Activated B cell treated with CpG ODN at 0.5 μM for 24 hours (primary cell): ENCODE data around the gene DDI1. TPM values are rescaled to one million over a fixed set of nuclear protein-coding genes. Genes with fewer than 3 reads are reported as not detected.

Source experiments
- ATAC-seq: fragments of 200-7000 bp; cut with Tn5 transposase; one replicate; pipeline ENCODE4 v1.10.0; 2021; ENCODE audit warnings: low read depth, mild to moderate bottlenecking, moderate library complexity
- CTCF ChIA-PET: fragments of 350-600 bp; sonication (Branson Sonifier 250); formaldehyde crosslinking; loops from one replicate; lab custom pipeline; 2021; ENCODE audit warnings: antibody characterized with exemption; lab: Charles Lee
- POLR2A ChIA-PET: fragments of 350-600 bp; sonication (Branson Sonifier 250); formaldehyde crosslinking; loops from one replicate; lab custom pipeline; 2021; ENCODE audit warnings: antibody characterized with exemption; lab: Charles Lee
- DNase-seq: peaks from one replicate; pipeline ENCODE4 v3.0.0; 2022
- H3K27ac Mint-ChIP-seq: one replicate; pipeline ENCODE4 v1.8.0; 2020; ENCODE audit warnings: mixed read lengths
- H3K27me3 Mint-ChIP-seq: one replicate; pipeline ENCODE4 v1.8.0; 2021; ENCODE audit warnings: mixed read lengths
- H3K36me3 Mint-ChIP-seq: one replicate; pipeline ENCODE4 v1.8.0; 2021; ENCODE audit warnings: low read depth, mixed read lengths
- H3K4me1 Mint-ChIP-seq: one replicate; pipeline ENCODE4 v1.8.0; 2021; ENCODE audit warnings: mixed read lengths
- H3K4me3 Mint-ChIP-seq: one replicate; pipeline ENCODE4 v1.8.0; 2020; ENCODE audit warnings: mild to moderate bottlenecking, mixed read lengths
- H3K9me3 Mint-ChIP-seq: one replicate; pipeline ENCODE4 v1.8.0; 2020; ENCODE audit warnings: mixed read lengths
- CTCF ChIP-seq: fragments of 200-600 bp; IDR thresholded peaks from one replicate; pipeline ENCODE4 v1.8.0; 2022; ENCODE audit warnings: antibody characterized with exemption, mild to moderate bottlenecking
- intact Hi-C: fragments of 100-400 bp; cut with micrococcal nuclease; formaldehyde crosslinking; loops from one replicate; pipeline ENCODE4 v1.15.1; 2024
- total RNA-seq: library from RNA; stranded (reverse); gene quantifications from 2 replicates; pipeline ENCODE4 v1.2.3, GENCODE V29; 2022

Gene DDI1
- total RNA-seq, 1 donor from 2014 or later, result not detected

GRCh38 chr11:104049116-104049515 lies 12.7 kb downstream of the DDI1 start:
- no peak for DNase-seq
- ChIA-PET CTCF (no interaction called here), POLR2A (no interaction called here)
- TF ChIP-seq CTCF, result no peak
- no peaks in the 10 kb centered on the region for H3K36me3 Mint-ChIP-seq
- no peaks in the 10 kb centered on the region for H3K4me1 Mint-ChIP-seq
- no peak overlapping the region for H3K27ac Mint-ChIP-seq
- ATAC-seq, result no peak
- H3K4me3 Mint-ChIP-seq, result no peak overlapping the region
- no peaks in the 10 kb centered on the region for H3K27me3 Mint-ChIP-seq
- intact Hi-C loops, result no loop called here
- no peaks in the 10 kb centered on the region for H3K9me3 Mint-ChIP-seq

- no peaks in the 10 kb centered on the region for H3K9me3 Mint-ChIP-seq
- no peak overlapping the region for H3K4me3 Mint-ChIP-seq
- CTCF ChIA-PET, result no interaction called here
- no peak overlapping the region for H3K27ac Mint-ChIP-seq
- H3K4me1 Mint-ChIP-seq, result no peaks in the 10 kb centered on the region
- intact Hi-C loops, result no loop called here
- ATAC-seq, result no peak
- POLR2A ChIA-PET, result no interaction called here
- no peaks in the 10 kb centered on the region for H3K27me3 Mint-ChIP-seq
- DNase-seq, result no peak
- H3K36me3 Mint-ChIP-seq, result no peaks in the 10 kb centered on the region
- TF ChIP-seq CTCF, result no peak
Measured at GRCh38 chr11:104051778-104052177, 15.3 kb downstream of the DDI1 start.

GRCh38 chr11:104053743-104054478 lies 17.5 kb downstream of the DDI1 start:
- intact Hi-C loops, result no loop called here
- ATAC-seq, result no peak
- Mint-ChIP-seq H3K9me3 (no peaks in the 10 kb centered on the region), H3K27ac (no peak overlapping the region), H3K36me3 (no peaks in the 10 kb centered on the region), H3K4me3 (no peak overlapping the region), H3K27me3 (no peaks in the 10 kb centered on the region), H3K4me1 (no peaks in the 10 kb centered on the region)
- no peak for TF ChIP-seq CTCF
- ChIA-PET POLR2A (no interaction called here), CTCF (no interaction called here)
- no peak for DNase-seq

GRCh38 chr11:104054911-104055529 lies 18.6 kb downstream of the DDI1 start:
- Mint-ChIP-seq H3K4me1 (no peaks in the 10 kb centered on the region), H3K36me3 (no peaks in the 10 kb centered on the region), H3K27ac (no peak overlapping the region), H3K9me3 (no peaks in the 10 kb centered on the region), H3K4me3 (no peak overlapping the region), H3K27me3 (no peaks in the 10 kb centered on the region)
- POLR2A ChIA-PET, result no interaction called here
- no peak for TF ChIP-seq CTCF
- no peak for DNase-seq
- ATAC-seq, result no peak
- CTCF ChIA-PET, result no interaction called here
- intact Hi-C loops, result no loop called here

GRCh38 chr11:104055596-104055995 lies 19.2 kb downstream of the DDI1 start:
- H3K27ac Mint-ChIP-seq, result no peak overlapping the region
- no peaks in the 10 kb centered on the region for H3K4me1 Mint-ChIP-seq
- H3K4me3 Mint-ChIP-seq, result no peak overlapping the region
- intact Hi-C loops, result no loop called here
- H3K27me3 Mint-ChIP-seq, result no peaks in the 10 kb centered on the region
- no peak for ATAC-seq
- DNase-seq, result no peak
- ChIA-PET CTCF (no interaction called here), POLR2A (no interaction called here)
- TF ChIP-seq CTCF, result no peak
- no peaks in the 10 kb centered on the region for H3K9me3 Mint-ChIP-seq
- H3K36me3 Mint-ChIP-seq, result no peaks in the 10 kb centered on the region
